H1 (cell line): ENCODE measurements around the gene B3GAT1. TPM values are rescaled to one million over a fixed set of nuclear protein-coding genes. Genes with fewer than 3 reads are reported as not detected.

Experiments
- CTCF ChIA-PET: fragments of 300-600 bp; sonication (Branson Sonifier 250); formaldehyde crosslinking; loops from one replicate; lab custom pipeline; 2021; ENCODE audit not compliant: partially characterized antibody; lab: Charles Lee
- POLR2A ChIA-PET: fragments of 300-600 bp; sonication (Branson Sonifier 250); formaldehyde crosslinking; loops from one replicate; lab custom pipeline; 2021; ENCODE audit warnings: inconsistent platforms; ENCODE audit not compliant: partially characterized antibody; lab: Charles Lee
- DNase-seq, 2 experiments: peaks; one replicate each; pipeline versions ENCODE4 v3.0.0 to v3.0.0-alpha.2; 2010 to 2022; ENCODE audit warnings: low spot score in 2 of 2, low read depth in 1 of 2, mixed read lengths in 1 of 2
- FAIRE-seq: peaks from 2 replicates; lab custom pipeline; 2011; peaks lifted over from hg19 to GRCh38; lab: Jason Lieb, UNC
- H2AFZ ChIP-seq: 2 replicates; pipeline ENCODE4 v1.8.1; 2012; ENCODE audit warnings: low read length, inconsistent platforms
- H2AK5ac ChIP-seq: 2 replicates; pipeline ENCODE4 v1.6.1; 2013; ENCODE audit warnings: low read depth, low read length
- H2BK120ac ChIP-seq: replicated peaks from 2 replicates; pipeline ENCODE3; 2013; ENCODE audit warnings: low read depth, low read length, inconsistent platforms
- H2BK12ac ChIP-seq: 2 replicates; pipeline ENCODE4 v1.6.1; 2013; ENCODE audit warnings: low read depth, low read length
- H2BK15ac ChIP-seq: 2 replicates; pipeline ENCODE4 v1.6.1; 2013; ENCODE audit warnings: low read length
- H2BK20ac ChIP-seq: 2 replicates; pipeline ENCODE4 v1.6.1; 2013; ENCODE audit warnings: low read length
- H2BK5ac ChIP-seq: 2 replicates; pipeline ENCODE4 v1.6.1; 2013; ENCODE audit warnings: low read depth, low read length
- H3K14ac ChIP-seq: 2 replicates; pipeline ENCODE4 v1.6.1; 2013; ENCODE audit warnings: inconsistent platforms; ENCODE audit not compliant: insufficient read length
- H3K18ac ChIP-seq: 2 replicates; pipeline ENCODE4 v1.6.1; 2013; ENCODE audit warnings: low read length; ENCODE audit errors: extremely low read depth
- H3K23ac ChIP-seq: 2 replicates; pipeline ENCODE4 v1.6.1; 2013; ENCODE audit warnings: inconsistent platforms; ENCODE audit not compliant: insufficient read length
- H3K23me2 ChIP-seq: 2 replicates; pipeline ENCODE4 v1.6.1; 2013; ENCODE audit warnings: low read depth, low read length
- H3K27ac ChIP-seq: 2 replicates; pipeline ENCODE4 v1.6.1; 2011; ENCODE audit warnings: low read depth, low read length, inconsistent platforms
- H3K27me3 ChIP-seq, 4 experiments: replicated peaks in 1 of 4; 1 replicate in 1 of 4; 2 replicates in 3 of 4; pipeline versions ENCODE4 v1.6.1 to v1.8.1; 2011 to 2013; ENCODE audit warnings: low read length in 3 of 4, mild to moderate bottlenecking in 3 of 4, inconsistent platforms in 2 of 4, mixed read lengths in 2 of 4, moderate library complexity in 1 of 4; ENCODE audit not compliant: control insufficient read depth in 3 of 4, insufficient read depth in 3 of 4; ENCODE audit errors: extremely low read depth in 1 of 4
- H3K36me3 ChIP-seq, 4 experiments: 2 replicates each; pipeline versions ENCODE4 v1.6.1 to v1.8.1; 2011 to 2013; ENCODE audit warnings: mild to moderate bottlenecking in 4 of 4, low read length in 3 of 4, moderate library complexity in 2 of 4, control low read depth in 1 of 4, inconsistent platforms in 1 of 4; ENCODE audit not compliant: insufficient read depth in 4 of 4, control insufficient read depth in 2 of 4
- H3K4ac ChIP-seq: replicated peaks from 2 replicates; pipeline ENCODE3; 2013; ENCODE audit warnings: low read length, low read depth, mixed read lengths, inconsistent platforms; ENCODE audit not compliant: insufficient read length
- H3K4me1 ChIP-seq, 4 experiments: replicated peaks in 1 of 4; 1 replicate in 1 of 4; 2 replicates in 3 of 4; pipeline versions ENCODE4 v1.6.1 to v1.8.1; 2011 to 2013; ENCODE audit warnings: low read length in 3 of 4, inconsistent platforms in 2 of 4, mixed read lengths in 1 of 4; ENCODE audit not compliant: insufficient read depth in 4 of 4, control insufficient read depth in 3 of 4
- H3K4me2 ChIP-seq, 2 experiments: 2 replicates each; pipeline versions ENCODE4 v1.6.1 to v1.8.1; 2011 to 2013; ENCODE audit warnings: low read depth in 2 of 2, low read length in 2 of 2, control low read depth in 1 of 2, inconsistent platforms in 1 of 2, mild to moderate bottlenecking in 1 of 2; ENCODE audit not compliant: insufficient read depth in 1 of 2
- H3K4me3 ChIP-seq, 4 experiments: fragments of 200-600, 300-600 bp in 1 of 4; sonication (generic), shearing (Covaris generic), sonication (Bioruptor Twin) in 1 of 4; 2 replicates each; pipeline versions ENCODE4 v1.5.1 to v1.8.1; 2011 to 2016; ENCODE audit warnings: low read length in 4 of 4, low read depth in 3 of 4, control low read depth in 2 of 4, inconsistent platforms in 2 of 4, mild to moderate bottlenecking in 2 of 4, mixed read lengths in 1 of 4, moderate library complexity in 1 of 4; ENCODE audit not compliant: insufficient read depth in 2 of 4; ENCODE audit errors: extremely low read depth in 1 of 4
- H3K56ac ChIP-seq: replicated peaks from 2 replicates; pipeline ENCODE3; 2013; ENCODE audit warnings: low read depth, mild to moderate bottlenecking, mixed read lengths, low read length, inconsistent platforms; ENCODE audit not compliant: insufficient read length
- H3K79me1 ChIP-seq: 2 replicates; pipeline ENCODE4 v1.6.1; 2013; ENCODE audit warnings: low read depth, low read length, control low read depth
- H3K79me2 ChIP-seq, 2 experiments: 2 replicates each; pipeline versions ENCODE4 v1.6.1 to v1.8.1; 2012 to 2013; ENCODE audit warnings: low read length in 2 of 2, mild to moderate bottlenecking in 2 of 2, inconsistent platforms in 1 of 2; ENCODE audit not compliant: insufficient read depth in 2 of 2, control insufficient read depth in 1 of 2
- H3K9ac ChIP-seq, 4 experiments: replicated peaks in 1 of 4; 1 replicate in 1 of 4; 2 replicates in 3 of 4; pipeline versions ENCODE4 v1.6.1 to v1.8.1; 2011 to 2013; ENCODE audit warnings: low read depth in 3 of 4, low read length in 3 of 4, control low read depth in 2 of 4, mild to moderate bottlenecking in 2 of 4, moderate library complexity in 2 of 4, inconsistent platforms in 1 of 4; ENCODE audit errors: extremely low read depth in 1 of 4
- H3K9me3 ChIP-seq, 2 experiments: 2 replicates each; pipeline versions ENCODE4 v1.6.1 to v1.8.1; 2012 to 2013; ENCODE audit warnings: mild to moderate bottlenecking in 2 of 2, moderate library complexity in 2 of 2, control low read depth in 1 of 2, inconsistent platforms in 1 of 2, low read depth in 1 of 2, low read length in 1 of 2, mixed read lengths in 1 of 2; ENCODE audit not compliant: insufficient read depth in 2 of 2
- H4K20me1 ChIP-seq, 2 experiments: replicated peaks in 1 of 2; 2 replicates each; pipeline versions ENCODE3 to v1.8.1; 2011 to 2013; ENCODE audit warnings: inconsistent platforms in 2 of 2, low read length in 2 of 2, mild to moderate bottlenecking in 1 of 2; ENCODE audit not compliant: insufficient read depth in 2 of 2, control insufficient read depth in 1 of 2
- H4K5ac ChIP-seq: 2 replicates; pipeline ENCODE4 v1.6.1; 2013; ENCODE audit warnings: low read length, low read depth, mixed read lengths, inconsistent platforms; ENCODE audit not compliant: insufficient read length
- H4K8ac ChIP-seq: 2 replicates; pipeline ENCODE4 v1.8.0; 2013; ENCODE audit warnings: mild to moderate bottlenecking, moderate library complexity, low read length, inconsistent platforms; ENCODE audit not compliant: insufficient read depth; ENCODE audit errors: extremely low read depth
- H4K91ac ChIP-seq: replicated peaks from 2 replicates; pipeline ENCODE3; 2013; ENCODE audit warnings: low read length, mixed read lengths, inconsistent platforms; ENCODE audit not compliant: insufficient read length
- CBX5 ChIP-seq: fragments of 300-800, 300-1000 bp; sonication (generic); IDR thresholded peaks from 2 replicates; pipeline ENCODE4 v1.7.1; 2016; ENCODE audit warnings: antibody characterized with exemption, low read length, low read depth
- E2F6 ChIP-seq: IDR thresholded peaks from 2 replicates; pipeline ENCODE4 v1.6.1; 2012; ENCODE audit warnings: inconsistent platforms
- JUND ChIP-seq: IDR thresholded peaks from 2 replicates; pipeline ENCODE4 v1.6.1; 2011; ENCODE audit warnings: mild to moderate bottlenecking, improper control_type of control experiment, low read length
- MAFK ChIP-seq: IDR thresholded peaks from 2 replicates; pipeline ENCODE4 v1.6.1; 2012; ENCODE audit warnings: low read depth, mild to moderate bottlenecking, improper control_type of control experiment, low read length
- NANOG ChIP-seq: IDR thresholded peaks from 2 replicates; pipeline ENCODE4 v1.6.1; 2011; ENCODE audit warnings: low read length, low read depth, mild to moderate bottlenecking, inconsistent platforms; ENCODE audit not compliant: insufficient read depth, poor library complexity, severe bottlenecking
- PHF8 ChIP-seq: fragments of 200-600 bp; sonication (generic); conservative IDR thresholded peaks from 2 replicates; pipeline ENCODE4 v1.7.1; 2012; ENCODE audit warnings: low read depth, mild to moderate bottlenecking, inconsistent platforms, low read length, moderate library complexity
- RFX5 ChIP-seq: IDR thresholded peaks from 2 replicates; pipeline ENCODE4 v1.6.1; 2011; ENCODE audit warnings: low read depth, low read length, improper control_type of control experiment, borderline replicate concordance
- RXRA ChIP-seq: IDR thresholded peaks from 2 replicates; pipeline ENCODE4 v1.6.1; 2011; ENCODE audit warnings: low read depth, mild to moderate bottlenecking, low read length, moderate library complexity; ENCODE audit not compliant: insufficient read depth
- ZNF274 ChIP-seq: IDR thresholded peaks from 2 replicates; pipeline ENCODE4 v1.7.0; 2012; ENCODE audit warnings: low read length, borderline replicate concordance; ENCODE audit errors: extremely low read depth
- WGBS, 2 experiments: shearing (Covaris generic) in 1 of 2; methylation state at CpG; one replicate each; pipeline versions ENCODE4 v1.1.6 to v1.1.7; 2013 to 2015; ENCODE audit warnings: low lambda C conversion rate in 2 of 2, mixed read lengths in 2 of 2, inconsistent platforms in 1 of 2, low coverage in 1 of 2, missing lambda C conversion rate in 1 of 2; ENCODE audit not compliant: insufficient replicate concordance in 2 of 2, insufficient coverage in 1 of 2, insufficient read length in 1 of 2; ENCODE audit errors: extremely low coverage in 1 of 2, missing lambda C conversion rate in 1 of 2; 5-methylcytosine and 5-hydroxymethylcytosine counted together
- polyA plus RNA-seq, 7 experiments: library from polyadenylated mRNA; depleted of rRNA in 3 of 7; stranded (reverse) in 5 of 7; unstranded in 2 of 7; fragments of >200 nt in 5 of 7; fragments of 200-250 nt in 2 of 7; gene quantifications; 1 replicate in 5 of 7; 2 replicates in 1 of 7; 4 replicates in 1 of 7; pipeline versions ENCODE4 v1.2.1 to v1.2.3, GENCODE V29; 2011 to 2013; ENCODE audit warnings: missing spikeins in 2 of 7, mixed read lengths in 2 of 7
- total RNA-seq: library from RNA; stranded (reverse); fragmentation: NEBNext Ultra II Directional; extraction: Animal tissue kit (Norgen Biotek cat#: 25700); gene quantifications from 2 replicates; pipeline ENCODE4 v1.2.1, GENCODE V29; 2021

Gene B3GAT1
- total and polyA plus RNA-seq, 2 of the 8 experiments (the other 6 are each of a cell fraction or from before 2014, with no cell fraction given) = 19.7 to 32.4 TPM

- Histone ChIP-seq H3K79me1 (no peaks in the 10 kb centered on the region; the same call in 1 of the 2 replicates), H3K4ac (no peak overlapping the region), H3K27ac (no peak overlapping the region), H4K91ac (no peak overlapping the region), H3K4me2 (no peak overlapping the region), H2BK12ac (no peak overlapping the region), H3K9me3 (no peaks in the 10 kb centered on the region), H2AK5ac (no peak overlapping the region), H3K27me3 (no peaks in the 10 kb centered on the region), H3K14ac (no peak overlapping the region), H4K5ac (no peak overlapping the region), H2BK120ac (no peak overlapping the region), H3K4me1 (peaks cover 0 to 3% (median 1%) of the 10 kb centered on the region in 4 experiments; a peak in 3 of 7 replicates), H3K79me2 (no peaks in the 10 kb centered on the region), H3K23me2 (peaks cover 4% of the 10 kb centered on the region; the same call in 1 of the 2 replicates), H2BK15ac (no peak overlapping the region), H3K23ac (no peak overlapping the region), H3K9ac (no peak overlapping the region), H2BK20ac (no peak overlapping the region), H3K4me3 (no peak overlapping the region), H4K8ac (no peak overlapping the region), H3K56ac (no peak overlapping the region), H2BK5ac (no peak overlapping the region), H3K36me3 (no peaks in the 10 kb centered on the region), H2AFZ (no peak overlapping the region), H3K18ac (no peak overlapping the region), H4K20me1 (no peaks in the 10 kb centered on the region)
- ChIA-PET CTCF (no interaction called here), POLR2A (no interaction called here)
- DNase-seq = no peak
- no peak for FAIRE-seq
- WGBS, 2 experiments = 92% methylated on average over 4 of the region's 4 CpGs; no CpG with 5 or more reads in 1 of the 2 experiments
- TF ChIP-seq JUND = no peak
- TF ChIP-seq E2F6 = no peak
- no peak for TF ChIP-seq CBX5
- TF ChIP-seq RFX5 = no peak
- no peak for TF ChIP-seq RXRA
- TF ChIP-seq ZNF274 = no peak
- no peak for TF ChIP-seq MAFK
- TF ChIP-seq NANOG = no peak
- no peak for TF ChIP-seq PHF8
Observed at GRCh38 chr11:134441706-134442105, 29.7 kb upstream of the B3GAT1 start.
